Testis (tissue), 2 donors: Measurements from ENCODE around the gene PTPN6.

Source experiments
- CTCF ChIP-seq, 3 experiments: fragments of 450-650 bp in 2 of 3; fragments of 200-600 bp in 1 of 3; sonication (generic) in 1 of 3; IDR thresholded peaks; one replicate each; pipeline ENCODE4 v1.5.1; 2016 to 2019; ENCODE audit warnings: antibody characterized with exemption in 3 of 3, mild to moderate bottlenecking in 2 of 3, moderate library complexity in 1 of 3
- POLR2A ChIP-seq: fragments of 450-650 bp; IDR thresholded peaks from one replicate; pipeline ENCODE4 v1.6.1; 2017; ENCODE audit warnings: antibody characterized with exemption, mild to moderate bottlenecking, moderate library complexity

DNA sequence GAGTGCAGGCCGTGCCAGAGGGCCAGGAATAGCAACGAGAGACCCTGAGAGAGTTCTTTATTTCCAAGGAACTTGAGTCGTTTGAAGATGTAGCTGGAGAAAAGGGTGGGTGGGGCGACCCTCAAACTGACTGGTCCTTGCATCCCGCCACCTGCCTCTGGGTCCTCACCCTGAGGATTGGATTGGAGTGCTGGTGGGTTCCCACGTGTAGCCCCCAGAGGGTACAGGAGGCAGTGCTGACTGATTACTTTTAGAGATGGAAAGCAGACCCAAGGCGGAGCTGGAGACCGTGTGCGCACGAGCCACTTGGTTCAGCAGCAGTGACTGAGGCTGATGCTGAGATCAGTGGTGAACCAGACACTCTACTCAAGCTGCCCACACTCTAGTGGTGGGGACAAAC is 26.5 kb downstream of the PTPN6 start:
- TF ChIP-seq CTCF (IDR thresholded peaks at IDR 0.05), result no peak
- no peak for TF ChIP-seq POLR2A
